NB4 (cell line): ENCODE measurements around the gene PINK1.

Source experiments
- DNase-seq: peaks from one replicate; pipeline ENCODE4 v3.0.0; 2010; ENCODE audit warnings: low read depth
- H3K4me3 ChIP-seq: one replicate; pipeline ENCODE4 v1.5.1; 2011; ENCODE audit warnings: mild to moderate bottlenecking, low read depth, low read length, moderate library complexity
- MYC ChIP-seq: IDR thresholded peaks from 2 replicates; pipeline ENCODE4 v1.6.1; 2011; ENCODE audit warnings: low read depth, low read length
- POLR2A ChIP-seq: IDR thresholded peaks from 2 replicates; pipeline ENCODE4 v1.6.1; 2011; ENCODE audit warnings: mild to moderate bottlenecking; ENCODE audit not compliant: insufficient read length; ENCODE audit errors: extremely low read depth
- TF ChIP-seq, protein P1 (sequence below): IDR thresholded peaks from one replicate; pipeline ENCODE4 v1.5.1; 2012; ENCODE audit warnings: low read depth, low read length
- TF ChIP-seq, protein P2 (sequence below): IDR thresholded peaks from 2 replicates; pipeline ENCODE4 v1.6.1; 2011; ENCODE audit warnings: low read depth, low read length

PINK1 gene

DNA sequence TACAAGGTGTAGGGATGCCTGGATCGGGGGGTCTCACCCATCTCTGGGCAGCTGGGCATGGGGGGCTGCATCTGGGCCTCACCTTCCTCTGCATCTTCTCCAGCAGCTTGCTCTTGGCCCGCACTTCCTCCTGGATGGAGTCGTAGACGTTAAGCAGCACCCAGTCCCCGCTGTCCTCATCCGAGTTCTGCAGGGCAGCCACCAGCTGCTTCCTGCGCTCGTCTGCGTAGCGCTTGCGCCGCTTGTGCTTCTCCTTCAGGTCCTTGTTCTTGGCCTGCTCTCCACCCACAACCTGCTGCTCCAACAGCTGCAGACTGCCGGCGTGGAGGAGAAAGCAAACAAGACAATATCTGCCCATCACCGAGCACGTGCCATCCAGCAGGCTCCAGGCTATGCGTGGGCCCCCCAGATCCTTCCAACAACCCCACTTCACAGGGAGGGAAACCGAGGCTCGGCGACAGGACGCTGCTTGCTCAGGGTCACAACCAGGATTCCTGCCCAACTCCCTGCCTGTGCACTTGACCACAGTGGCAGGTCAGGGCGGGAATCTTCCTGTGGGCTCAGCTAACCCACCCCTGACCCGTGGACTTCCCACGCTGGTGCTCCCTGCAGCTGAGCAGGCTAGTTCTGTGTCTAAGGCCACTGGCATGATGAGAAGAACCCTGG, 49.4 kb downstream of the PINK1 start:
- TF ChIP-seq, protein P1, sequence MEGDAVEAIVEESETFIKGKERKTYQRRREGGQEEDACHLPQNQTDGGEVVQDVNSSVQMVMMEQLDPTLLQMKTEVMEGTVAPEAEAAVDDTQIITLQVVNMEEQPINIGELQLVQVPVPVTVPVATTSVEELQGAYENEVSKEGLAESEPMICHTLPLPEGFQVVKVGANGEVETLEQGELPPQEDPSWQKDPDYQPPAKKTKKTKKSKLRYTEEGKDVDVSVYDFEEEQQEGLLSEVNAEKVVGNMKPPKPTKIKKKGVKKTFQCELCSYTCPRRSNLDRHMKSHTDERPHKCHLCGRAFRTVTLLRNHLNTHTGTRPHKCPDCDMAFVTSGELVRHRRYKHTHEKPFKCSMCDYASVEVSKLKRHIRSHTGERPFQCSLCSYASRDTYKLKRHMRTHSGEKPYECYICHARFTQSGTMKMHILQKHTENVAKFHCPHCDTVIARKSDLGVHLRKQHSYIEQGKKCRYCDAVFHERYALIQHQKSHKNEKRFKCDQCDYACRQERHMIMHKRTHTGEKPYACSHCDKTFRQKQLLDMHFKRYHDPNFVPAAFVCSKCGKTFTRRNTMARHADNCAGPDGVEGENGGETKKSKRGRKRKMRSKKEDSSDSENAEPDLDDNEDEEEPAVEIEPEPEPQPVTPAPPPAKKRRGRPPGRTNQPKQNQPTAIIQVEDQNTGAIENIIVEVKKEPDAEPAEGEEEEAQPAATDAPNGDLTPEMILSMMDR: no peak
- TF ChIP-seq POLR2A: no peak
- TF ChIP-seq MYC: no peak
- TF ChIP-seq, protein P2, sequence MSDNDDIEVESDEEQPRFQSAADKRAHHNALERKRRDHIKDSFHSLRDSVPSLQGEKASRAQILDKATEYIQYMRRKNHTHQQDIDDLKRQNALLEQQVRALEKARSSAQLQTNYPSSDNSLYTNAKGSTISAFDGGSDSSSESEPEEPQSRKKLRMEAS: no peak
- H3K4me3 ChIP-seq: no peak overlapping the region
- no peak for DNase-seq

DNA sequence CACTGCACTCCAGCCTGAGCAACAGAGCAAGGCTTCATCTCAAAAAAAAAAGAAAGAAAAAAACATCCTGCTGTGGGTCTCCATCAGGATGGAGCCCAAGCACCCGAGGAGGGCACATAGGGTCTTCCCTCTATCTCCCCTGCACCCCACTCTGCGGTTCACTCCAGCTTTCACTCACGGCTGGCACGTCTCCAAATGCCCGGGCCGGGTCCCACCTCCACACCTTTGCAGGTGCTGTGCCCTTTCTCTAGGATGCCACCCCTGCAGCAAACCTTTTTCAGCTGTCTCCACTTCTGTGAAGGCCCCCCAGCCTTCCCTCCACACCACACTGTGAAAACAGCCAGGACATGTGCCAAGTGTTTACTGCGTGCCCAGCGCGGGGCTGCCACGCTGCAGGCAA, 50.4 kb downstream of the PINK1 start:
- no peak overlapping the region for H3K4me3 ChIP-seq
- no peak for TF ChIP-seq POLR2A
- no peak for TF ChIP-seq MYC
- TF ChIP-seq, protein P2: no peak
- TF ChIP-seq, protein P1: no peak
- DNase-seq: no peak

DNA sequence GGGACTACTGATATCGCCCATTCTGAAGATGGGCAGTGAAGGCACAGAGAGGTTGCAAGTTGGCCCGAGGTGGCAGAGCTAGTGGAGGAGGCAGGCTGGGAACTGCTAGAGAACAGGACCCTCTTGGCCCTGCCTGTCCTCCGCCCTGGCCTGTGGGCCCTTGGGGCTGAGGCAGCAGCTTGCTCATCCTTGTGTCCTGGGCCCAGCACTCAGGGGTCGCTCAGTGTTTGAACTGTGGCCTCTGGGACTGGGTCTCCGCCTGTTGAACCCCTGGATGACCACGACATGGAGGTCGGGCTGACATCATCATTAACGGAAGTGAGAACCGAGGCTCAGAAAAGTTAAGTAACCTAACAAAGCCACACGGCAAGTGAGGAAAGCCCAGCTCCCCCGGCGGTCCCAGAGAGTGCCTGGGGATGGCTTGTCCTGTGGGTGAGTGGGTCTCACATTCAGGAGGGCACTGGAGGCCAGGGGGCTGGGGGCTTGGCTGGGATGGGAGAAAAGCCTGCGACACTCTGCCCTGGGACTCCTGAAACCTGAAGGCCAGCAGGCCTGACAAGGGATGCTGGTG, 50.9 kb downstream of the PINK1 start:
- no peak for TF ChIP-seq POLR2A
- TF ChIP-seq, protein P1: no peak
- TF ChIP-seq, protein P2: no peak
- no peak for TF ChIP-seq MYC
- H3K4me3 ChIP-seq: no peak overlapping the region
- DNase-seq: no peak

DNA sequence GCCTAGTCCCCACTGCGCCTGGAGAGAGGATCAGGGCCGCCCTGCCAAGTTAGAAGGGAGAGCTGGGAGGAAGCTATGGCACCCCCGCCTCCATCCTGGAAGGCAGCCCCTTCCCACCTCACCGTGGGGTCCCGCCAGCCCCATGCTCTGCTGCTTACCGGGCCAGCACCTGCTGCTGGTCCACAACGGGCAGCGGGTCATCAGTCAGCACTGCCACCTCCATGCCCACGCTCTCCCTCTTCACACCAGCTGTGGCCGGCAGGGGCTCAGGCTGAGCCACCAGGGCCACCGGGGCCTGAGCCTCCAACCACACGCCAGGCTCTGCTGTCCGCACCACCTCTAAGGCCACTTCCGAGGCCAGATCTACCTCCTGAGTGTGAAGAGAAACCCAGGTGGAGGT, 51.4 kb downstream of the PINK1 start:
- TF ChIP-seq, protein P2: no peak
- TF ChIP-seq MYC (no peak), POLR2A (no peak)
- TF ChIP-seq, protein P1: no peak
- H3K4me3 ChIP-seq: no peak overlapping the region
- no peak for DNase-seq

DNA sequence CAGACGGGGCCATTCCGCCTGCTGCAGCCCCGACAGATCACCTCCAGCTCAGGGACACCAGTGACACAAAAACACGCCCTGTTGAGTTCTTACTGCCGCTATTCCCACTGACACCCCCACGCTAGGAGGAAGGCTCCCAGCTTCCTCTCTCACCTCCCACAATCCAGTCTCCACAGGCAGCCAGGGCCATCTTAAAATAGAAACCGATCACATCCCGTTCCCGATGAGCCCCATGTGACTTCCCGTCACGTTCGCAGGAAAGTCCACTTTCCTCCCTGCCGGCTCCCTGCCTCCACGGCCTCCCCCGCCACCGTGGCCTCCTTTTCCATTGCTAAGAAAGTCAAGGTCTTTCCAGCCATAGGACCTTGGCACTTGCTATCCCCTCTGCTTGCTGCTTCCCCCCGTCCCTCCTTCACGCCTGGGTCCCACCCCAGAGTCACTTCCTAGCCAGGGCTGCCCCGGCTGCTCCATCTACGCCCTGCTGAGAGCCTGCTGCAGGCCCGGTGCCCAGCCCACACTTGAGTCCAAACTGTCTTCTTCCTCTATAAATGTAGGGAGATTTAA, 51.9 kb downstream of the PINK1 start:
- no peak overlapping the region for H3K4me3 ChIP-seq
- TF ChIP-seq, protein P2: no peak
- TF ChIP-seq MYC (no peak), POLR2A (no peak)
- TF ChIP-seq, protein P1: no peak
- DNase-seq: no peak
